GM12874 (cell line): ENCODE results near the gene GFOD2.

Experiments
- TF ChIP-seq, protein P1 (sequence below): IDR thresholded peaks from 2 replicates; pipeline ENCODE4 v1.5.1; 2011; ENCODE audit warnings: low read depth, mild to moderate bottlenecking, control low read depth, low read length, moderate library complexity; ENCODE audit not compliant: insufficient read depth

GFOD2 gene

DNA sequence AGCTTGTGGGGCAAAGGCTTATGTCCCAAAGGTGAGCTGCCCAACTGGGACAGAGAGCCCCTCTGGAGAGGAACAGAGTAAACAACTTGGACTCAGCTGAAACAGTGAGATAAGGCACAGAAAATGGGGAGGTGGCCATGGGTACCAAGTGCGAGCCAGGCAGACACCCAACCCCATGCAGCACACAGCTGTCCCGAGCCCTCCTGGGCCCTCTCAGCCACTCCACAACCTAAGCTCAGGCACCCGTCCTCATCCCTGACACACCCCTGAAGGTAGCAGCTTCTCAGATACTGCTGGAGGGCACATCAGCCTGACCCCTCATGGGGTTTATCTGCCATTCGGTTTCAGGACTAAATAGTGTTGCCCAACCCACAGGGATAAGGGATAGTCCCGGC, 4.8 kb upstream of the GFOD2 start:
- TF ChIP-seq, protein P1, sequence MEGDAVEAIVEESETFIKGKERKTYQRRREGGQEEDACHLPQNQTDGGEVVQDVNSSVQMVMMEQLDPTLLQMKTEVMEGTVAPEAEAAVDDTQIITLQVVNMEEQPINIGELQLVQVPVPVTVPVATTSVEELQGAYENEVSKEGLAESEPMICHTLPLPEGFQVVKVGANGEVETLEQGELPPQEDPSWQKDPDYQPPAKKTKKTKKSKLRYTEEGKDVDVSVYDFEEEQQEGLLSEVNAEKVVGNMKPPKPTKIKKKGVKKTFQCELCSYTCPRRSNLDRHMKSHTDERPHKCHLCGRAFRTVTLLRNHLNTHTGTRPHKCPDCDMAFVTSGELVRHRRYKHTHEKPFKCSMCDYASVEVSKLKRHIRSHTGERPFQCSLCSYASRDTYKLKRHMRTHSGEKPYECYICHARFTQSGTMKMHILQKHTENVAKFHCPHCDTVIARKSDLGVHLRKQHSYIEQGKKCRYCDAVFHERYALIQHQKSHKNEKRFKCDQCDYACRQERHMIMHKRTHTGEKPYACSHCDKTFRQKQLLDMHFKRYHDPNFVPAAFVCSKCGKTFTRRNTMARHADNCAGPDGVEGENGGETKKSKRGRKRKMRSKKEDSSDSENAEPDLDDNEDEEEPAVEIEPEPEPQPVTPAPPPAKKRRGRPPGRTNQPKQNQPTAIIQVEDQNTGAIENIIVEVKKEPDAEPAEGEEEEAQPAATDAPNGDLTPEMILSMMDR = no peak

DNA sequence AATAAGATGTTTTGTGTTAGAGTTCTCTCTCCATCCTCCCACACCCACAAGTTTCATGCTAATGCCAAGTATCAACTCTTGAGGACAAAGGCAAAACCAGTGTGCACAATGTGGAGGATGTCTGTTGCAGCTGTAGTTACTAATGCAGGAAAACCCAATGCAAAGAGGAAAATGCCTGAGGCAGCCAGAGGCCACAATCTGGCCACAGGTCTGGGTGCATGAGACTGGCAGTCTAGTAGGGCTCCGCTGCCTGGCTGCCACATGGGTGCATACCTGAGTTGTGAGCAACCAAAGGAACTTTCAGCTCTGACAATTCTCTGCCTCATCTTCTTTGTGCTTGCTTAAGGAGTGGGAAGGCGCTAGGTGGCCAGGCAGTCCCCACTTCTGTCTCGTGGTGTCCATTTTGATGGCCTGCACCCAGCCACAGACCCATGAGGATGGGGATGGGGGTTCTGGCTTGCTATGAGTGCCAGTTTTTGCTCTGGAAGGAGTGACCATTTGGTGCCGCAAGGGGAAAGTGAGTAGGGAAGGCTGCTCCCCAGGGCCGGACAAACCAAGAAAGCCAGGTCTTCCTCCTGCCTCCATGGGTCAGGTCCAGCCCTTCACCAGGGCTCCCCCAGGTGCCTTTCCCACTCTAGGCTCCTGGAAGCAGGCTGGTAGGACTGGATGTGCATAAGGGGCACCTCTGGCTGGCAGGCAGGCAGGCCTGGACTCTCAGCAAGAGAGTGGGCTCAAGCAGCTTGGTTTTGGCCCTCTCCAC, 4.2 kb upstream of the GFOD2 start:
- TF ChIP-seq, protein P1 = no peak

DNA sequence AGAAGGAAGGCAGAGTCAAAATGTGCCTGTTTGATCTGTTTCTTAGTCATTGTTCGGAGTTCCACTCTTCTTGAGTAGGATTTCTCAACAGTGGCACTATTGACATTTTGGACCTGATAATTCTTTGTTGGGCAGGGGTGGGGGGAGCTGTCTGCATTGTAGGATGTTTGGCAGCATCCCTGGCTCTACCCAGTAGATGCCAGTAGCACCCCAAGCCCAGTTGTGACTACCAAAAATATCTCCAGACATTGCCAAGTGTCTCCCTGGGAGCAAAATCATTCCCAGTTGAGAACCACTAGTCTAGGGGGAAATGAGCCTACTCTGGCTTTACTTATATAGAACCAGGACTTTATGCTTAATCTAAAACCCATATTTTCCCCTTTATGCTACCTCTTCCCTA, 1.1 kb upstream of the GFOD2 start:
- TF ChIP-seq, protein P1 = no peak

- TF ChIP-seq, protein P1 = no peak
Observed at GRCh38 chr16:67719778-67720144, 645 bp upstream of the GFOD2 start.

DNA sequence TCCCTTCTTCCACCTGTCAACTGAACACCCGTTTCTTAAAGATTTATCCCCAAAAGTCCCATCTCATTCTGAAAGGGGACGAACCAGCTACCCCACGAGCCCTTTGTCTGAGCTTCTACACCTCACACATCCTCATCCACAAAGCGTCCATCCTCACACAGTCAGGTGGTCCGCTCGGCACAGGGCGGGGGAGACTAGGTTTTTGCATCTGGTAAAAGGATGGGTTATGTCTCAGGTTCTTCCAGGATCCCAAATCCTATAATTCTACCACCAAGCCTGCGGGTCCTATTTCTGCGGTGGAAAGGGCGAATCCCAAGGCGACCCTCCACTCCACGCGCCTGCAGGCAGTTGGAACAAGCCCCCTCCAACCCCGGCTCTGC, 458 bp downstream of the GFOD2 start:
- TF ChIP-seq, protein P1 = no peak

- TF ChIP-seq, protein P1 = no peak
Observed at GRCh38 chr16:67716097-67716496, 3.0 kb downstream of the GFOD2 start.

DNA sequence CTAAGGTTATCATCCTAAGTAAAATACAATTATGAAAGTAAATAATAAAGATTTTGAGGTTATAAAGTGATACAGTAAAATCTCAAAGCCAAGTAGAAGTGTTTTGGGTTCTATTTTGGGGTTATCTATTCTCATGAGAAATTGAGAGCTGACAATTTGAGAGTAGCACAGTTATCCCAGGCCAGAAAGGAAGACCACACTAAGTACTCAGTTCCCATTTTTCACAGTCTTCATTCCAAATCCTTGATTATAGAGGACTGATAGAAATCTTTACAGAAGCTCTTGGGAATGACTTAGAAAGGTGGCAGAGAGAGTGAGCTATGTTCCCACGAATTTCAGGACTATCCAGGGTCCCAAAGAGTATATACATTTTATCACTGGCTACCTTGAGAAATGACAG, 4.6 kb downstream of the GFOD2 start:
- TF ChIP-seq, protein P1 = no peak
